Activated CD4-positive, alpha-beta T cell treated with anti-CD3 and anti-CD28 coated beads, Interleukin-2, amount 10 ng/mL, durations not matched to agents 24 days and 14 days (primary cell): Measurements from ENCODE around the gene PRKAR2A. TPM values are rescaled to one million over a fixed set of nuclear protein-coding genes. Genes with fewer than 3 reads are reported as not detected.

Experiments
- total RNA-seq: library from RNA; stranded (reverse); gene quantifications from 2 replicates; pipeline ENCODE4 v1.2.3, GENCODE V29; 2022

Gene PRKAR2A
- total RNA-seq, 1 donor from 2014 or later = 39.4 TPM

Other genes starting within 250 kb of the PRKAR2A start
- 224 and 235 TPM in 2 replicates for gene UQCRC1, start 238.2 kb downstream of the PRKAR2A start, total RNA-seq
- gene TMEM89, start 226.1 kb downstream of the PRKAR2A start, total RNA-seq = 0.64 and 0.89 TPM in 2 replicates
- 57.2 and 58.2 TPM in 2 replicates for gene SLC26A6, start 212.4 kb downstream of the PRKAR2A start, total RNA-seq
- 14.5 and 15.2 TPM in 2 replicates for gene CELSR3, start 185.0 kb downstream of the PRKAR2A start, total RNA-seq
- gene NCKIPSD, start 162.0 kb downstream of the PRKAR2A start, total RNA-seq = 53.1 and 54.1 TPM in 2 replicates
- gene IP6K2, start 130.7 kb downstream of the PRKAR2A start, total RNA-seq = 57.9 and 58.4 TPM in 2 replicates
- 13.8 and 15.6 TPM in 2 replicates for gene SLC25A20, start 51.0 kb upstream of the PRKAR2A start, total RNA-seq
- 157 TPM in 2 replicates for gene ARIH2, start 71.0 kb upstream of the PRKAR2A start, total RNA-seq
- gene P4HTM, start 142.4 kb upstream of the PRKAR2A start, total RNA-seq = 33.9 and 38.3 TPM in 2 replicates
- gene WDR6, start 159.5 kb upstream of the PRKAR2A start, total RNA-seq = 141 and 153 TPM in 2 replicates
- 31.5 and 36.6 TPM in 2 replicates for gene DALRD3, start 170.7 kb upstream of the PRKAR2A start, total RNA-seq
- gene NDUFAF3, start 174.2 kb upstream of the PRKAR2A start, total RNA-seq = 123 and 126 TPM in 2 replicates
- 490 and 496 TPM in 2 replicates for gene IMPDH2, start 181.5 kb upstream of the PRKAR2A start, total RNA-seq
- 138 and 152 TPM in 2 replicates for gene QRICH1, start 246.2 kb upstream of the PRKAR2A start, total RNA-seq